Liver (tissue), 3 donors: Measurements from ENCODE around the gene TTLL5.

Source experiments
- EGR1 ChIP-seq, 2 donors: IDR thresholded peaks; 2 replicates each; pipeline ENCODE4 v1.6.1; 2016 to 2018; ENCODE audit warnings: antibody characterized with exemption in 2 of 2, low read depth in 2 of 2
- GABPA ChIP-seq, 2 donors: IDR thresholded peaks in 1 of 2; conservative IDR thresholded peaks in 1 of 2; 2 replicates each; pipeline ENCODE4 v1.6.1; 2016; ENCODE audit warnings: antibody characterized with exemption in 2 of 2, mild to moderate bottlenecking in 1 of 2, moderate library complexity in 1 of 2
- JUND ChIP-seq, 2 donors: IDR thresholded peaks; 2 replicates each; pipeline ENCODE4 v1.6.1; 2016; ENCODE audit warnings: antibody characterized with exemption in 2 of 2
- NR2F2 ChIP-seq: IDR thresholded peaks from 2 replicates; pipeline ENCODE4 v1.6.1; 2016; ENCODE audit warnings: antibody characterized with exemption
- RAD21 ChIP-seq, 2 donors: IDR thresholded peaks; 2 replicates each; pipeline ENCODE4 v1.6.1; 2016; ENCODE audit warnings: antibody characterized with exemption in 2 of 2, mild to moderate bottlenecking in 2 of 2
- SP1 ChIP-seq: IDR thresholded peaks from 2 replicates; pipeline ENCODE4 v1.6.1; 2018; ENCODE audit warnings: antibody characterized with exemption, mild to moderate bottlenecking
- TAF1 ChIP-seq: conservative IDR thresholded peaks from 2 replicates; pipeline ENCODE4 v1.6.1; 2016; ENCODE audit warnings: antibody characterized with exemption, mild to moderate bottlenecking
- YY1 ChIP-seq: IDR thresholded peaks from 2 replicates; pipeline ENCODE4 v1.6.1; 2016; ENCODE audit warnings: antibody characterized with exemption, mild to moderate bottlenecking
- TF ChIP-seq, protein P1 (sequence below): fragments of 150-350 bp; IDR thresholded peaks from 2 replicates; pipeline ENCODE4 v1.5.1; 2017; ENCODE audit warnings: improper control_type of control experiment, low read depth, low read length; ENCODE audit not compliant: missing input control
- TF ChIP-seq, protein P2 (sequence below): IDR thresholded peaks from 2 replicates; pipeline ENCODE4 v1.6.1; 2016; ENCODE audit warnings: antibody characterized with exemption
- TF ChIP-seq, protein P3 (sequence below): IDR thresholded peaks from 2 replicates; pipeline ENCODE4 v1.6.1; 2016; ENCODE audit warnings: antibody characterized with exemption
- donor health status: healthy.
- donor health status: healthy.

DNA sequence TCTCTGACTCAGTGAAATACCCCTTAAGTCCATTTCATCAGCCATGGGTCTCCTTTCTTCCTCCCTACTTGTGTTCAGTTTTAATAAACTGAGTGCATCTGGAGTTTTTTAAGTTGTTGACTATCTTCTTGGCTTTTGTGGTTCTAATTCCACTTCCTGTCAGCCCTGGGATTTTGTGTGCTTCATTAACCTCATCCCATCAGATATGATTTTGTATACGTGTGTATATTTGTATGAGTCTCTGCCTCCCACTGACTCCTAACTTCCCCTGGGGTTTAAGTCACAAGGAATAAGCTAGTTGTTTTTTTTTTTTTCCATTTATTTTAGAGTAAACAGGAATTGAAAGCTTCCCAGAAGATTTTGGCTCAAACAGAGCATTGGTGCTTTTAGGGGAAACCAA lies 62.7 kb downstream of the TTLL5 start:
- TF ChIP-seq, protein P1, sequence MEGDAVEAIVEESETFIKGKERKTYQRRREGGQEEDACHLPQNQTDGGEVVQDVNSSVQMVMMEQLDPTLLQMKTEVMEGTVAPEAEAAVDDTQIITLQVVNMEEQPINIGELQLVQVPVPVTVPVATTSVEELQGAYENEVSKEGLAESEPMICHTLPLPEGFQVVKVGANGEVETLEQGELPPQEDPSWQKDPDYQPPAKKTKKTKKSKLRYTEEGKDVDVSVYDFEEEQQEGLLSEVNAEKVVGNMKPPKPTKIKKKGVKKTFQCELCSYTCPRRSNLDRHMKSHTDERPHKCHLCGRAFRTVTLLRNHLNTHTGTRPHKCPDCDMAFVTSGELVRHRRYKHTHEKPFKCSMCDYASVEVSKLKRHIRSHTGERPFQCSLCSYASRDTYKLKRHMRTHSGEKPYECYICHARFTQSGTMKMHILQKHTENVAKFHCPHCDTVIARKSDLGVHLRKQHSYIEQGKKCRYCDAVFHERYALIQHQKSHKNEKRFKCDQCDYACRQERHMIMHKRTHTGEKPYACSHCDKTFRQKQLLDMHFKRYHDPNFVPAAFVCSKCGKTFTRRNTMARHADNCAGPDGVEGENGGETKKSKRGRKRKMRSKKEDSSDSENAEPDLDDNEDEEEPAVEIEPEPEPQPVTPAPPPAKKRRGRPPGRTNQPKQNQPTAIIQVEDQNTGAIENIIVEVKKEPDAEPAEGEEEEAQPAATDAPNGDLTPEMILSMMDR, result no peak
- TF ChIP-seq TAF1, result no peak
- no peak for TF ChIP-seq GABPA (IDR thresholded peaks at IDR 0.05 in 1 of 2, conservative IDR thresholded peaks at IDR 0.05 in 1 of 2)
- TF ChIP-seq, protein P2, sequence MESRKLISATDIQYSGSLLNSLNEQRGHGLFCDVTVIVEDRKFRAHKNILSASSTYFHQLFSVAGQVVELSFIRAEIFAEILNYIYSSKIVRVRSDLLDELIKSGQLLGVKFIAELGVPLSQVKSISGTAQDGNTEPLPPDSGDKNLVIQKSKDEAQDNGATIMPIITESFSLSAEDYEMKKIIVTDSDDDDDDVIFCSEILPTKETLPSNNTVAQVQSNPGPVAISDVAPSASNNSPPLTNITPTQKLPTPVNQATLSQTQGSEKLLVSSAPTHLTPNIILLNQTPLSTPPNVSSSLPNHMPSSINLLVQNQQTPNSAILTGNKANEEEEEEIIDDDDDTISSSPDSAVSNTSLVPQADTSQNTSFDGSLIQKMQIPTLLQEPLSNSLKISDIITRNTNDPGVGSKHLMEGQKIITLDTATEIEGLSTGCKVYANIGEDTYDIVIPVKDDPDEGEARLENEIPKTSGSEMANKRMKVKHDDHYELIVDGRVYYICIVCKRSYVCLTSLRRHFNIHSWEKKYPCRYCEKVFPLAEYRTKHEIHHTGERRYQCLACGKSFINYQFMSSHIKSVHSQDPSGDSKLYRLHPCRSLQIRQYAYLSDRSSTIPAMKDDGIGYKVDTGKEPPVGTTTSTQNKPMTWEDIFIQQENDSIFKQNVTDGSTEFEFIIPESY, result no peak
- no peak for TF ChIP-seq EGR1 (IDR thresholded peaks at IDR 0.05; ENCODE audit: low read depth in 2 of 2)
- no peak for TF ChIP-seq JUND (IDR thresholded peaks at IDR 0.05)
- TF ChIP-seq, protein P3, sequence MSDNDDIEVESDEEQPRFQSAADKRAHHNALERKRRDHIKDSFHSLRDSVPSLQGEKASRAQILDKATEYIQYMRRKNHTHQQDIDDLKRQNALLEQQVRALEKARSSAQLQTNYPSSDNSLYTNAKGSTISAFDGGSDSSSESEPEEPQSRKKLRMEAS, result no peak
- TF ChIP-seq YY1, result no peak
- TF ChIP-seq SP1, result no peak
- no peak for TF ChIP-seq RAD21 (IDR thresholded peaks at IDR 0.05)
- TF ChIP-seq NR2F2, result peak; percentile 27
